COLO829 (cell line): ENCODE results near the gene TRAPPC5.

Experiments used
- DNase-seq: peaks from one replicate; pipeline ENCODE4 v3.0.0; 2012; ENCODE audit warnings: low spot score

Gene TRAPPC5

GRCh38 chr19:7645656-7646425 lies 34.8 kb upstream of the TRAPPC5 start:
- no peak for DNase-seq

- DNase-seq: no peak
Observed at GRCh38 chr19:7646426-7646700, 34.3 kb upstream of the TRAPPC5 start.

- no peak for DNase-seq
Observed at GRCh38 chr19:7647156-7647555, 33.5 kb upstream of the TRAPPC5 start.

GRCh38 chr19:7648265-7649014 lies 32.2 kb upstream of the TRAPPC5 start:
- DNase-seq: no peak

GRCh38 chr19:7650148-7650547 lies 30.5 kb upstream of the TRAPPC5 start:
- DNase-seq: no peak

- peak; percentile 78 for DNase-seq
Observed at GRCh38 chr19:7652061-7652641, 28.5 kb upstream of the TRAPPC5 start.

GRCh38 chr19:7654401-7654800 lies 26.2 kb upstream of the TRAPPC5 start:
- peak; percentile 63 for DNase-seq

GRCh38 chr19:7655581-7655980 lies 25.1 kb upstream of the TRAPPC5 start:
- no peak for DNase-seq

- no peak for DNase-seq
Observed at GRCh38 chr19:7657131-7657751, 23.4 kb upstream of the TRAPPC5 start.

- DNase-seq: no peak
Observed at GRCh38 chr19:7658219-7658686, 22.4 kb upstream of the TRAPPC5 start.

- DNase-seq: no peak
Observed at GRCh38 chr19:7661744-7662538, 18.7 kb upstream of the TRAPPC5 start.

- DNase-seq: no peak
Observed at GRCh38 chr19:7662657-7663056, 18.0 kb upstream of the TRAPPC5 start.

- DNase-seq: no peak
Observed at GRCh38 chr19:7663706-7664105, 16.9 kb upstream of the TRAPPC5 start.

- no peak for DNase-seq
Observed at GRCh38 chr19:7665076-7665475, 15.6 kb upstream of the TRAPPC5 start.

- no peak for DNase-seq
Observed at GRCh38 chr19:7668842-7669241, 11.8 kb upstream of the TRAPPC5 start, which contains the start of gene RETN. TSS of gene RETN (plus strand) at chr19:7669049. CDS start at chr19:7669327, 278 bp downstream.

- no peak for DNase-seq
Observed at GRCh38 chr19:7669641-7670040, 11.0 kb upstream of the TRAPPC5 start.

- DNase-seq: no peak
Observed at GRCh38 chr19:7670150-7670783, 10.4 kb upstream of the TRAPPC5 start.

- DNase-seq: no peak
Observed at GRCh38 chr19:7670790-7671189, 9.8 kb upstream of the TRAPPC5 start.

GRCh38 chr19:7672522-7672921 lies 8.1 kb upstream of the TRAPPC5 start:
- DNase-seq: no peak

GRCh38 chr19:7674010-7675005 lies 6.3 kb upstream of the TRAPPC5 start:
- peak; percentile 58 for DNase-seq
